ENCODE results near the gene JSRP1. TPM values are rescaled to one million over a fixed set of nuclear protein-coding genes. Genes with fewer than 3 reads are reported as not detected.

JSRP1 gene
- total and polyA plus RNA-seq, 2 donors (not counting 1 experiment from before 2014, with no cell fraction given): not detected

DNA sequence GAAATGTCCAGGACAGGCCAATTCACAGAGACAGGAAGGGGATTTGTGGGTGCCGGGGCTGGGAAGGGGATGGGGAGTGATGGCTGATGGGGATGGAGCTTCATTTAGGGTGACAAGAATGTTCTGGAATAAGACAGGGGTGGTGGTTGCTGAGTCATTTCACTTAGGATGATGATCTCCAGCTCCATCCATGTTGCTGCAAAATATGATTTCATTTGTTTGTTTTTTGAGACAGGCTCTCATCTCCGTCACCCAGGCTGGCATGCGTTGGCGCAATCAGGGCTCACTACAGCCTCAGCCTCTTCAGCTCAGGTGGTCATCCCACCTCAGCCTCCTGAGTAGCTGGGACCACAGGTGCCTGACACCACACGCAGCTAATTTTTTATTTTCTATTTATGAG is 3.1 kb upstream of the JSRP1 start:
- H3K4me2 ChIP-seq (ENCODE audit: extremely low read depth, insufficient read depth, low read length): no peak overlapping the region
- no peaks in the 10 kb centered on the region for H4K20me1 ChIP-seq (ENCODE audit: control insufficient read depth, extremely low read depth, insufficient read depth, low read length)
- H2AFZ ChIP-seq (ENCODE audit: low read length): no peak overlapping the region
- TF ChIP-seq, protein P1, sequence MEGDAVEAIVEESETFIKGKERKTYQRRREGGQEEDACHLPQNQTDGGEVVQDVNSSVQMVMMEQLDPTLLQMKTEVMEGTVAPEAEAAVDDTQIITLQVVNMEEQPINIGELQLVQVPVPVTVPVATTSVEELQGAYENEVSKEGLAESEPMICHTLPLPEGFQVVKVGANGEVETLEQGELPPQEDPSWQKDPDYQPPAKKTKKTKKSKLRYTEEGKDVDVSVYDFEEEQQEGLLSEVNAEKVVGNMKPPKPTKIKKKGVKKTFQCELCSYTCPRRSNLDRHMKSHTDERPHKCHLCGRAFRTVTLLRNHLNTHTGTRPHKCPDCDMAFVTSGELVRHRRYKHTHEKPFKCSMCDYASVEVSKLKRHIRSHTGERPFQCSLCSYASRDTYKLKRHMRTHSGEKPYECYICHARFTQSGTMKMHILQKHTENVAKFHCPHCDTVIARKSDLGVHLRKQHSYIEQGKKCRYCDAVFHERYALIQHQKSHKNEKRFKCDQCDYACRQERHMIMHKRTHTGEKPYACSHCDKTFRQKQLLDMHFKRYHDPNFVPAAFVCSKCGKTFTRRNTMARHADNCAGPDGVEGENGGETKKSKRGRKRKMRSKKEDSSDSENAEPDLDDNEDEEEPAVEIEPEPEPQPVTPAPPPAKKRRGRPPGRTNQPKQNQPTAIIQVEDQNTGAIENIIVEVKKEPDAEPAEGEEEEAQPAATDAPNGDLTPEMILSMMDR (conservative IDR thresholded peaks at IDR 0.05 in 1 of 2, IDR thresholded peaks at IDR 0.05 in 1 of 2; ENCODE audit: low read depth in 1 of 2, low read length in 2 of 2): no peak
- no peak for TF ChIP-seq EZH2 (IDR thresholded peaks at IDR 0.05; ENCODE audit: low read length, missing control alignments)
- no peak overlapping the region for H3K27ac ChIP-seq (ENCODE audit: insufficient read depth, low read length)
- H3K36me3 ChIP-seq (ENCODE audit: control insufficient read depth, insufficient read depth, low read length): no peaks in the 10 kb centered on the region
- H3K9me3 ChIP-seq (ENCODE audit: control insufficient read depth, insufficient read depth, low read depth, low read length): no peaks in the 10 kb centered on the region
- H3K79me2 ChIP-seq (ENCODE audit: control insufficient read depth, insufficient read depth, low read length): no peaks in the 10 kb centered on the region
- no peak overlapping the region for H3K9ac ChIP-seq (ENCODE audit: insufficient read depth, low read length)
- DNase-seq (ENCODE audit: low read depth in 2 of 2): no peak
- no peaks in the 10 kb centered on the region for H3K4me1 ChIP-seq (ENCODE audit: control insufficient read depth, extremely low read depth, insufficient read depth, low read length)
- no peak overlapping the region for H3K4me3 ChIP-seq (replicated peaks in 1 of 4; ENCODE audit: control extremely low read depth in 1 of 4, insufficient read depth in 1 of 4, low read depth in 3 of 4, low read length in 4 of 4)
- H3K27me3 ChIP-seq (ENCODE audit: control insufficient read depth, insufficient read depth, low read length): no peaks in the 10 kb centered on the region

DNA sequence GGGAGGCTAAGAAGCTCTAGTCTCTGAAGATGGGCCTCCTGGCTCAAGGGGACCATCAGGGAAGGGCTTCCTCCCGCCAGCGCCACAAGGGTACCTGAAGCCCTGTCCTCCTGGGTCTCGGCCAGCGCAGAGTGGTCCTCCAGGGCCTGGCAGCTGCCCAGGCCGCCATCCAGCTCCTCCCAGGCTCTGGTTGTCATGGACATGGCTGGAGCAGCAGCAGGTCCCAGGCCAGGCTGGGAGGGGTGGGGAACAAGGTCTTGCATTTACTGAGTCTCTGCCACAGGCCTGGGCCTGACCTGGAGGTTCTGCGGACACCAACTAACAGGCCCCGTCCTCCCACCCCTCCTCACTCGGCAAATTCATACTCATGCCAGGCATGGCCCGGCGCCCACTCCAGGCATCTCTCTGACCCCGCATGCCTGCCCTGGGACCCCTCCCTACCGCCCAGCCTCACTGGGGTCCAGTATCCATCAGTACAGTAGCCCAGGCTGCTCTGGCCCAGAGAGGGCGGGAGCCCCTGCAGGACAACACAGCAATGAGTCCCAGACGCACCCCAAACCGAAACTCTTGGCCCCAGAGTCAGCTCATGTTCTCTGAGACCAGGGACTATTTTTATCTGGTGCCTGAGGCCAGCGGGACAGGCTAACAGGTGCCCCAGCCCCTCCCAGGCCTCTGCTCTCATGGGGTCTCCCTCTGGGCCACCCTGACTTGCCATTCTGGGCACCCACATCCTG is 938 bp downstream of the JSRP1 start:
- Histone ChIP-seq H4K20me1 (ENCODE audit: control insufficient read depth, extremely low read depth, insufficient read depth, low read length) (no peaks in the 10 kb centered on the region), H3K36me3 (ENCODE audit: control insufficient read depth, insufficient read depth, low read length) (no peaks in the 10 kb centered on the region), H3K79me2 (ENCODE audit: control insufficient read depth, insufficient read depth, low read length) (no peaks in the 10 kb centered on the region), H3K9me3 (ENCODE audit: control insufficient read depth, insufficient read depth, low read depth, low read length) (no peaks in the 10 kb centered on the region), H3K27me3 (ENCODE audit: control insufficient read depth, insufficient read depth, low read length) (peaks cover 34% of the 10 kb centered on the region), H3K27ac (ENCODE audit: insufficient read depth, low read length) (no peak overlapping the region), H2AFZ (ENCODE audit: low read length) (no peak overlapping the region), H3K4me2 (ENCODE audit: extremely low read depth, insufficient read depth, low read length) (no peak overlapping the region), H3K4me1 (ENCODE audit: control insufficient read depth, extremely low read depth, insufficient read depth, low read length) (peaks cover 3% of the 10 kb centered on the region), H3K9ac (ENCODE audit: insufficient read depth, low read length) (no peak overlapping the region), H3K4me3 (replicated peaks in 1 of 4; ENCODE audit: control extremely low read depth in 1 of 4, insufficient read depth in 1 of 4, low read depth in 3 of 4, low read length in 4 of 4) (no peak overlapping the region)
- DNase-seq (ENCODE audit: low read depth in 2 of 2): no peak
- TF ChIP-seq, protein P1 (conservative IDR thresholded peaks at IDR 0.05 in 1 of 2, IDR thresholded peaks at IDR 0.05 in 1 of 2; ENCODE audit: low read depth in 1 of 2, low read length in 2 of 2): no peak
- no peak for TF ChIP-seq EZH2 (IDR thresholded peaks at IDR 0.05; ENCODE audit: low read length, missing control alignments)

DNA sequence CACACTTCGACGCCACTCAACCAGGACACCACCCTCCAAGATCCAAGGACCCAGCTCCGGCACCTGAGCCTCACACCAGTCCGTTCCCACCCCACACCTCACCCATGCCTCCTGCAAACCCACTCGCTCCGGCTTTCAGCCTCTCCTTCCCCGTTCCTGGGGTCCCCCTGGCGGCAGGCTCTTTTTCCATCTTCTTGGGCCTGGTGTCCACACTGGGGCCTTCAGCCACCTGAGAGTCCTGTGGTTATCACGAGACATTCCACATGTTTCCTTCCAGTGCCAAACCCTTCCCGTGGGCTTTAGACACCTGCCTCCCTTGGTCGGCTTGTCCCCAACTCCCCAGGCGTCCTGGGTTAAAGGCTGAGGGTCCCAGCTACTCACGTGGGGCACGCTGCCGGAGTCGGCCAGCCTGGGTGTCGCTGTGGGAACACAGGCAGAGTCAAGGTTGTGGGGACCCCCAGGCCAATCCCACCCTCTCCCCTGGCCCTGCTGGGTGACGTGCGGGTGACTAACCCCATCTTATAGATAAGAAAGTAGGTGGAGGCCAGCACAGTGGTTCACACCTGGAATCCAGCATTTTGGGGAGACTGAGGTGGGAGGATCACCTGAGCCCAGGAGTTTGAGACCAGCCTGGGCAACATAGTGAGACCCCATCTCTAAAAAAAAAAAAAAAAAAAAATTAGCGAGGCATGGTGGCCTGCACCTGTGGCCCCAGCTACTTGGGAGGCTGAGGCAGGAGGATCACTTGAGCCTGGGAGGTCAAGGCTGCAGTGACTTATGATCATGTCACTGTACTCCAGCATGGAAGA is 1.9 kb downstream of the JSRP1 start:
- no peak overlapping the region for H2AFZ ChIP-seq (ENCODE audit: low read length)
- no peak overlapping the region for H3K27ac ChIP-seq (ENCODE audit: insufficient read depth, low read length)
- no peak overlapping the region for H3K4me2 ChIP-seq (ENCODE audit: extremely low read depth, insufficient read depth, low read length)
- no peaks in the 10 kb centered on the region for H4K20me1 ChIP-seq (ENCODE audit: control insufficient read depth, extremely low read depth, insufficient read depth, low read length)
- H3K9ac ChIP-seq (ENCODE audit: insufficient read depth, low read length): no peak overlapping the region
- H3K9me3 ChIP-seq (ENCODE audit: control insufficient read depth, insufficient read depth, low read depth, low read length): no peaks in the 10 kb centered on the region
- H3K36me3 ChIP-seq (ENCODE audit: control insufficient read depth, insufficient read depth, low read length): no peaks in the 10 kb centered on the region
- no peak overlapping the region for H3K4me3 ChIP-seq (replicated peaks in 1 of 4; ENCODE audit: control extremely low read depth in 1 of 4, insufficient read depth in 1 of 4, low read depth in 3 of 4, low read length in 4 of 4)
- DNase-seq (ENCODE audit: low read depth in 2 of 2): peak in 1 of 2 donors; percentile 40
- peaks cover 38% of the 10 kb centered on the region for H3K27me3 ChIP-seq (ENCODE audit: control insufficient read depth, insufficient read depth, low read length)
- H3K79me2 ChIP-seq (ENCODE audit: control insufficient read depth, insufficient read depth, low read length): no peaks in the 10 kb centered on the region
- TF ChIP-seq, protein P1 (conservative IDR thresholded peaks at IDR 0.05 in 1 of 2, IDR thresholded peaks at IDR 0.05 in 1 of 2; ENCODE audit: low read depth in 1 of 2, low read length in 2 of 2): peak; percentile 33 to 61
- no peak for TF ChIP-seq EZH2 (IDR thresholded peaks at IDR 0.05; ENCODE audit: low read length, missing control alignments)
- peaks cover 3% of the 10 kb centered on the region for H3K4me1 ChIP-seq (ENCODE audit: control insufficient read depth, extremely low read depth, insufficient read depth, low read length)

Data from fibroblast of lung (primary cell).